Common myeloid progenitor, CD34-positive (primary cell): ENCODE measurements around the gene RAB12.
"Not testable (repeated sequence)": the region's sequence is repeated elsewhere in the genome, so short reads cannot be mapped to it uniquely, and the experiment has no call there.

Experiments used
- CTCF ChIA-PET: fragments of 350-600 bp; sonication (Branson Sonifier 250); formaldehyde crosslinking; loops from one replicate; lab custom pipeline; 2021; ENCODE audit warnings: antibody characterized with exemption; lab: Charles Lee
- POLR2A ChIA-PET: fragments of 350-600 bp; sonication (Branson Sonifier 250); formaldehyde crosslinking; loops from one replicate; lab custom pipeline; 2021; ENCODE audit warnings: antibody characterized with exemption; lab: Charles Lee
- DNase-seq, 3 donors: peaks; one replicate each; pipeline versions ENCODE4 v3.0.0 to v3.0.0-alpha.2; 2013
- H3K27ac ChIP-seq, 2 experiments: 1 replicate in 1 of 2; 2 replicates in 1 of 2; pipeline ENCODE4 v1.7.0; 2013; ENCODE audit warnings: inconsistent platforms in 2 of 2, low read length in 2 of 2, mild to moderate bottlenecking in 2 of 2, low read depth in 1 of 2, moderate library complexity in 1 of 2; ENCODE audit not compliant: severe bottlenecking in 2 of 2, insufficient read depth in 1 of 2, poor library complexity in 1 of 2
- H3K27me3 ChIP-seq, 5 experiments: replicated peaks in 2 of 5; 1 replicate in 3 of 5; 2 replicates in 2 of 5; pipeline versions ENCODE4 v1.6.1 to v1.7.0; 2013; ENCODE audit warnings: low read length in 4 of 5, mild to moderate bottlenecking in 2 of 5, moderate library complexity in 2 of 5, inconsistent platforms in 1 of 5; ENCODE audit not compliant: insufficient read depth in 5 of 5, control insufficient read depth in 4 of 5
- H3K36me3 ChIP-seq, 4 experiments: 1 replicate in 2 of 4; 2 replicates in 2 of 4; pipeline versions ENCODE4 v1.6.1 to v1.7.0; 2013; ENCODE audit warnings: low read length in 3 of 4, control low read depth in 1 of 4, mild to moderate bottlenecking in 1 of 4; ENCODE audit not compliant: control insufficient read depth in 4 of 4, insufficient read depth in 4 of 4
- H3K4me1 ChIP-seq, 4 experiments: 1 replicate in 3 of 4; 2 replicates in 1 of 4; pipeline versions ENCODE4 v1.6.1 to v1.7.1; 2013; ENCODE audit warnings: low read length in 3 of 4, mild to moderate bottlenecking in 3 of 4, control low read depth in 1 of 4, inconsistent platforms in 1 of 4, moderate library complexity in 1 of 4; ENCODE audit not compliant: control insufficient read depth in 4 of 4, insufficient read depth in 4 of 4; ENCODE audit errors: control extremely low read depth in 1 of 4
- H3K4me3 ChIP-seq, 7 experiments: 1 replicate in 4 of 7; 2 replicates in 3 of 7; pipeline versions ENCODE4 v1.5.1 to v1.7.0; 2013; ENCODE audit warnings: mild to moderate bottlenecking in 7 of 7, low read length in 6 of 7, moderate library complexity in 6 of 7, inconsistent platforms in 2 of 7, low read depth in 2 of 7, control low read depth in 1 of 7; ENCODE audit not compliant: insufficient read depth in 4 of 7, control insufficient read depth in 1 of 7; ENCODE audit errors: extremely low read depth in 1 of 7
- H3K9me3 ChIP-seq, 5 experiments: 1 replicate in 4 of 5; 2 replicates in 1 of 5; pipeline versions ENCODE4 v1.6.1 to v1.7.1; 2013; ENCODE audit warnings: low read length in 4 of 5, mild to moderate bottlenecking in 2 of 5, inconsistent platforms in 1 of 5, low read depth in 1 of 5, moderate library complexity in 1 of 5; ENCODE audit not compliant: control insufficient read depth in 4 of 5, insufficient read depth in 2 of 5; ENCODE audit errors: control extremely low read depth in 1 of 5
- WGBS: methylation state at CpG from one replicate; pipeline ENCODE4 v1.1.5; 2013; ENCODE audit not compliant: insufficient coverage; 5-methylcytosine and 5-hydroxymethylcytosine counted together

The RAB12 gene

GRCh38 chr18:8639762-8640161 is 30.5 kb downstream of the RAB12 start:
- Histone ChIP-seq H3K4me1 (no peaks in the 10 kb centered on the region), H3K36me3 (peaks cover 3 to 48% (median 37%) of the 10 kb centered on the region in 4 experiments), H3K27ac (no peak overlapping the region), H3K4me3 (no peak overlapping the region), H3K27me3 (no peaks in the 10 kb centered on the region), H3K9me3 (no peaks in the 10 kb centered on the region)
- CTCF ChIA-PET: interaction anchor here (0.9 kb wide), 1 partner anchor 15 kb away, joined by 3 read pairs; no protein-coding TSS in a partner anchor
- no peak for DNase-seq
- WGBS: 98% methylated on average over 10 of the region's 11 CpGs
- POLR2A ChIA-PET: no interaction called here

GRCh38 chr18:8643326-8643878 is 34.2 kb downstream of the RAB12 start:
- ChIA-PET POLR2A (no interaction called here), CTCF (interaction anchor here (1.0 to 1.9 kb wide), 4 partner anchors 10 to 345 kb away, joined by 3 to 10 read pairs (median 4); no protein-coding TSS in a partner anchor)
- DNase-seq: no peak
- no peaks in the 10 kb centered on the region for H3K27me3 ChIP-seq
- H3K4me1 ChIP-seq: no peaks in the 10 kb centered on the region
- whole genome bisulfite sequencing: 71% methylated on average over 1 of the region's 3 CpGs
- no peak overlapping the region for H3K27ac ChIP-seq
- no peaks in the 10 kb centered on the region for H3K9me3 ChIP-seq
- no peak overlapping the region for H3K4me3 ChIP-seq
- peaks cover 0 to 20% (median 13%) of the 10 kb centered on the region in 4 experiments for H3K36me3 ChIP-seq

- H3K4me1 ChIP-seq, H3K27ac ChIP-seq, H3K9me3 ChIP-seq, DNase-seq, POLR2A ChIA-PET, H3K36me3 ChIP-seq, H3K4me3 ChIP-seq, H3K27me3 ChIP-seq: not testable (repeated sequence)
- CTCF ChIA-PET: interaction anchor here (1.3 kb wide), 1 partner anchor 13 kb away, joined by 3 read pairs; no protein-coding TSS in a partner anchor
- WGBS: 100% methylated on average over 1 of the region's 3 CpGs
Observed at GRCh38 chr18:8647359-8647758, 38.1 kb downstream of the RAB12 start.

GRCh38 chr18:8651478-8652261 is 42.4 kb downstream of the RAB12 start:
- H3K27ac ChIP-seq, H3K36me3 ChIP-seq, H3K4me3 ChIP-seq, H3K4me1 ChIP-seq, H3K27me3 ChIP-seq, POLR2A ChIA-PET, H3K9me3 ChIP-seq: not testable (repeated sequence)
- CTCF ChIA-PET: interaction anchor here (1.3 to 3.9 kb wide), 2 partner anchors 14 to 332 kb away, joined by 4 to 11 read pairs; no protein-coding TSS in a partner anchor
- WGBS: 100% methylated on average over 1 of the region's 7 CpGs
- peak in 1 of 3 donors; percentile 6 for DNase-seq

GRCh38 chr18:8654503-8655451 is 45.5 kb downstream of the RAB12 start:
- POLR2A ChIA-PET: no interaction called here
- CTCF ChIA-PET: interaction anchor here (0.8 to 3.9 kb wide), 14 partner anchors 11 to 410 kb away, joined by 3 to 13 read pairs (median 4); no protein-coding TSS in a partner anchor
- H3K36me3 ChIP-seq: no peaks in the 10 kb centered on the region
- WGBS: 92% methylated on average over 4 of the region's 7 CpGs
- DNase-seq: peak; percentile 11 to 47 (median 34)
- no peaks in the 10 kb centered on the region for H3K4me1 ChIP-seq
- no peaks in the 10 kb centered on the region for H3K9me3 ChIP-seq
- H3K27me3 ChIP-seq: no peaks in the 10 kb centered on the region
- no peak overlapping the region for H3K27ac ChIP-seq
- no peak overlapping the region for H3K4me3 ChIP-seq

- CTCF ChIA-PET: interaction anchor here (1.6 to 2.3 kb wide), 2 partner anchors 325 to 331 kb away, joined by 5 to 13 read pairs; no protein-coding TSS in a partner anchor
- Histone ChIP-seq H3K36me3 (no peaks in the 10 kb centered on the region), H3K4me1 (no peaks in the 10 kb centered on the region), H3K9me3 (no peaks in the 10 kb centered on the region), H3K27ac (no peak overlapping the region), H3K4me3 (no peak overlapping the region), H3K27me3 (no peaks in the 10 kb centered on the region)
- POLR2A ChIA-PET: no interaction called here
- no peak for DNase-seq
- WGBS: 94% methylated on average over 3 of the region's 6 CpGs
Observed at GRCh38 chr18:8656232-8656631, 47.0 kb downstream of the RAB12 start.
